ENCODE data around the gene MYBPC1.
"Not testable (repeated sequence)": the region's sequence is repeated elsewhere in the genome, so short reads cannot be mapped to it uniquely, and the experiment has no call there.

Gene MYBPC1

GRCh38 chr12:101655393-101655792 lies 60.6 kb downstream of the MYBPC1 start:
- DNase-seq: no peak

GRCh38 chr12:101660662-101661061 lies 65.9 kb downstream of the MYBPC1 start:
- DNase-seq: not testable (repeated sequence)

GRCh38 chr12:101663298-101663697 lies 68.5 kb downstream of the MYBPC1 start:
- DNase-seq: no peak

GRCh38 chr12:101664992-101665391 lies 70.2 kb downstream of the MYBPC1 start:
- no peak for DNase-seq

- DNase-seq: no peak
Observed at GRCh38 chr12:101666052-101666728, 71.4 kb downstream of the MYBPC1 start.

GRCh38 chr12:101667591-101667990 lies 72.8 kb downstream of the MYBPC1 start:
- DNase-seq: no peak

- no peak for DNase-seq
Observed at GRCh38 chr12:101670007-101670671, 75.4 kb downstream of the MYBPC1 start.

GRCh38 chr12:101671157-101671791 lies 76.5 kb downstream of the MYBPC1 start:
- no peak for DNase-seq

- no peak for DNase-seq
Observed at GRCh38 chr12:101671833-101672232, 77.1 kb downstream of the MYBPC1 start.

GRCh38 chr12:101675555-101675954 lies 80.8 kb downstream of the MYBPC1 start:
- DNase-seq: no peak

GRCh38 chr12:101676497-101676896 lies 81.7 kb downstream of the MYBPC1 start:
- DNase-seq: not testable (repeated sequence)

GRCh38 chr12:101678081-101678480 lies 83.3 kb downstream of the MYBPC1 start:
- no peak for DNase-seq

GRCh38 chr12:101680240-101680639 lies 85.5 kb downstream of the MYBPC1 start:
- no peak for DNase-seq

- DNase-seq: no peak
Observed at GRCh38 chr12:101680647-101681046, 85.9 kb downstream of the MYBPC1 start.

GRCh38 chr12:101681627-101682026 lies 86.9 kb downstream of the MYBPC1 start:
- not testable (repeated sequence) for DNase-seq

- no peak for DNase-seq
Observed at GRCh38 chr12:101685092-101685491, 90.3 kb downstream of the MYBPC1 start.

- DNase-seq: no peak
Observed at GRCh38 chr12:101686176-101686575, 91.4 kb downstream of the MYBPC1 start.

- DNase-seq: no peak
Observed at GRCh38 chr12:101690544-101691098, 95.8 kb downstream of the MYBPC1 start.

- DNase-seq: no peak
Observed at GRCh38 chr12:101691503-101692096, 96.8 kb downstream of the MYBPC1 start.

- DNase-seq: no peak
Observed at GRCh38 chr12:101694297-101694848, 99.6 kb downstream of the MYBPC1 start.

- DNase-seq: no peak
Observed at GRCh38 chr12:101694986-101695385, 100.2 kb downstream of the MYBPC1 start.

GRCh38 chr12:101695706-101696105 lies 100.9 kb downstream of the MYBPC1 start:
- DNase-seq: no peak

Data from SHP77 treated with DMSO at 0.1 percent for 48 hours (cell line).